Coronary artery (tissue), 2 donors: Measurements from ENCODE around the gene SLC66A2.

ENCODE experiments used
- DNase-seq: peaks from one replicate; pipeline ENCODE4 v3.0.0-alpha.2; 2017; ENCODE audit warnings: low spot score
- H3K27ac ChIP-seq, 2 donors: fragments of 200-600 bp; sonication (generic); one replicate each; pipeline ENCODE4 v1.5.1; 2016 to 2019
- H3K4me3 ChIP-seq: fragments of 200-600 bp; sonication (generic); 2 replicates; pipeline ENCODE4 v1.5.1; 2016; ENCODE audit warnings: mild to moderate bottlenecking, moderate library complexity
- TF ChIP-seq, protein P1 (sequence below): fragments of 200-600 bp; sonication (generic); IDR thresholded peaks from one replicate; pipeline ENCODE4 v1.5.1; 2019; ENCODE audit warnings: antibody characterized with exemption

SLC66A2 gene

DNA sequence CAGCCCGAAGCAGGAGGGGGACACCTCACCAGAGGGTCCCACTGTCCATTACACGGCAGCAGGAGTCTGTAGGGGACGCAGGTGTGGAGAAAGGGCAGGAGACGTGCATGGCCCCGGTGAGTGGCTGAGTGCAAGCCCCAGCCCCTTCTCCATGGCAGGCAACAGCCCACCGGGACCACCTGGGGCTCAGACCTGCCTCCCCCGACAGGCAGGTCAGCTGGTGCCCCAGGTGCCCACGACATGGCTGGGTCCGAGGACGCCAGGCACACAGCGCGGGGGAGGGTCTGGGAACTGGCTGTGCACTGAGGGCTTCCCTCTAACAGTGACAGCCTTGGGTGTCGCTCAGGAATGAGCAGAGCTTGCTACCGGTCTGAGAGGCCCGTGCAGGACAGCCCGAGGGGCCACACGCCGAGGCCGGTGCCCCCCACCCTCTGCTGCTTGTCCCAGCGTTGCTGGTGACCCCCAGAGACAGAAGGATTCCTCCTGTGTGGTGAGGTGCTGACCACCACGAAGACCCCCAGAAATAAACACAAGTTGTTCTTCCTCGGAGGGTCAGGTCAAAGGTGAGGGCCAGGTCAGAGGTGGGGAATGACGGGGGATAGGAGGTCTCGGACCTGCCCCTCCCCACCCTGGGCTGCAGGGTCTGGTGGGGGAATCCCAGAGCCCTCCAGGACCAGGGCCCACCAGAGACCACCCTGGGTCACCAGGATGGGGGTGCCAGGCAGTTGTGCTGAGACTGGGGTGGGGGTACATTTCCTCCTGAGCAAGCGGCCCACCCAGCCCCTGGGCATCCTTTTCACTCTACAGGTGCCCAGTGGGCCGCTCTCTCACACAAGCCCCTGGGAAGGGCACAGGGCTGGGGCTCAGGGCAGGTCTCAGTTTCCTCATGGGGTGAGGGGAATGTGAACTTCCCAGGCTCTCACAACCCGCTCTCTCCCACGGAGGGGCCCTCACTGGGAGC is 50.6 kb downstream of the SLC66A2 start:
- no peak for DNase-seq
- Histone ChIP-seq H3K27ac (no peak overlapping the region), H3K4me3 (no peak overlapping the region)
- TF ChIP-seq, protein P1, sequence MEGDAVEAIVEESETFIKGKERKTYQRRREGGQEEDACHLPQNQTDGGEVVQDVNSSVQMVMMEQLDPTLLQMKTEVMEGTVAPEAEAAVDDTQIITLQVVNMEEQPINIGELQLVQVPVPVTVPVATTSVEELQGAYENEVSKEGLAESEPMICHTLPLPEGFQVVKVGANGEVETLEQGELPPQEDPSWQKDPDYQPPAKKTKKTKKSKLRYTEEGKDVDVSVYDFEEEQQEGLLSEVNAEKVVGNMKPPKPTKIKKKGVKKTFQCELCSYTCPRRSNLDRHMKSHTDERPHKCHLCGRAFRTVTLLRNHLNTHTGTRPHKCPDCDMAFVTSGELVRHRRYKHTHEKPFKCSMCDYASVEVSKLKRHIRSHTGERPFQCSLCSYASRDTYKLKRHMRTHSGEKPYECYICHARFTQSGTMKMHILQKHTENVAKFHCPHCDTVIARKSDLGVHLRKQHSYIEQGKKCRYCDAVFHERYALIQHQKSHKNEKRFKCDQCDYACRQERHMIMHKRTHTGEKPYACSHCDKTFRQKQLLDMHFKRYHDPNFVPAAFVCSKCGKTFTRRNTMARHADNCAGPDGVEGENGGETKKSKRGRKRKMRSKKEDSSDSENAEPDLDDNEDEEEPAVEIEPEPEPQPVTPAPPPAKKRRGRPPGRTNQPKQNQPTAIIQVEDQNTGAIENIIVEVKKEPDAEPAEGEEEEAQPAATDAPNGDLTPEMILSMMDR = no peak

DNA sequence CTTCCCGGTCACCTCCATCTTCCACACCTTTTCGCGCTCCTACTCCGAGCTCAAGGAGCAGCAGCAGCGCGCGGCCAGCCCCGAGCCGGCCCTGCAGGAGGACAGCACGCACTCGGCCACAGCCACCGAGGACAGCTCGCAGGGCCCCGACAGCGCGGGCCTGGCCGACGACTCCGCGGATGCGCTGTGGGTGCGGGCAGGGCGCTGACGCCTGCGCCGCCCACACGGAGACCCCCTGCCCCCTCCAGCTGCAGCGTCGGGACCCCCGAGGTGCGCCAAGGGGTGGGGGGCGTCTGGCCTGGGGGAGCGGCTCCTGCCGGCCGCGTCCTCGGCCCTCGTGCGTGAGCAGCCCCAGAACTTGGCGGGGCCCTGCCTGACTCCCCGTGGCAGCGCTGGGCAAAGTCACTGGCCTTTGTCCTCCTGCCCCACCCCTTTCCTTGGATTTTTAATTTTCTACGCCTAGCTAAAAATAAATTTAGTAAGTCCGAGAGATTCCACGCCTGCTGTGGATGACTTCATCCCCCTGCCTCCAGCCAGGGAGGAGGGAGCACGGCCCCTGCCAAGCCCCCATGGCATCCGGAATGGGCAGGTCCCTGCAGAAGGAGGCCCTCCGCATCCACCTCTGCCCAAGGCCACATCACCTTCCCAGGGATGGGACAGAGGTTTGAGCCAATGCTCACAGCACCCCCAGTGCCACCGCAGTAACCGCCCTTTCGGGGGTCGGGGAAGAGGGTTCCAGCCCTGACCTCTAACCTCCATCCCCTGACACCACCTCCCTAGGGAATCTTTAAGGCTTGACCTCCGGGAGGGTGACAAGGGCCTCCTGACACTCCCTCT is 51.6 kb downstream of the SLC66A2 start:
- Histone ChIP-seq H3K4me3 (no peak overlapping the region), H3K27ac (no peak overlapping the region)
- DNase-seq = no peak
- TF ChIP-seq, protein P1 = no peak

DNA sequence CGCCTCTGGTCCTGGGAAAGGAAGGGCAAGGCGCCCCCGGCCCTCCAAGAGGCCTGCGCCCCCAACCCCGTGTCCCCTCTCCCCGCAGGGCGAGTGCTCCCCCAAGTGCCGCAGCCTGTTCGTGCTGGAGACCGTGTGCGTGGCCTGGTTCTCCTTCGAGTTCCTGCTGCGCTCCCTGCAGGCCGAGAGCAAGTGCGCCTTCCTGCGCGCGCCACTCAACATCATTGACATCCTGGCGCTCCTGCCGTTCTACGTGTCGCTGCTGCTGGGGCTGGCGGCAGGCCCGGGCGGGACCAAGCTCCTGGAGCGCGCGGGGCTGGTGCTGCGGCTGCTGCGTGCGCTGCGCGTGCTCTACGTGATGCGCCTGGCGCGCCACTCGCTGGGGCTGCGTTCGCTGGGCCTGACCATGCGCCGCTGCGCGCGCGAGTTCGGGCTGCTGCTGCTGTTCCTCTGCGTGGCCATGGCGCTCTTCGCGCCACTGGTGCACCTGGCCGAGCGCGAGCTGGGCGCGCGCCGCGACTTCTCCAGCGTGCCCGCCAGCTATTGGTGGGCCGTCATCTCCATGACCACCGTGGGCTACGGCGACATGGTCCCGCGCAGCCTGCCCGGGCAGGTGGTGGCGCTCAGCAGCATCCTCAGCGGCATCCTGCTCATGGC is 52.4 kb downstream of the SLC66A2 start:
- Histone ChIP-seq H3K27ac (no peak overlapping the region), H3K4me3 (no peak overlapping the region)
- TF ChIP-seq, protein P1 = no peak
- no peak for DNase-seq

DNA sequence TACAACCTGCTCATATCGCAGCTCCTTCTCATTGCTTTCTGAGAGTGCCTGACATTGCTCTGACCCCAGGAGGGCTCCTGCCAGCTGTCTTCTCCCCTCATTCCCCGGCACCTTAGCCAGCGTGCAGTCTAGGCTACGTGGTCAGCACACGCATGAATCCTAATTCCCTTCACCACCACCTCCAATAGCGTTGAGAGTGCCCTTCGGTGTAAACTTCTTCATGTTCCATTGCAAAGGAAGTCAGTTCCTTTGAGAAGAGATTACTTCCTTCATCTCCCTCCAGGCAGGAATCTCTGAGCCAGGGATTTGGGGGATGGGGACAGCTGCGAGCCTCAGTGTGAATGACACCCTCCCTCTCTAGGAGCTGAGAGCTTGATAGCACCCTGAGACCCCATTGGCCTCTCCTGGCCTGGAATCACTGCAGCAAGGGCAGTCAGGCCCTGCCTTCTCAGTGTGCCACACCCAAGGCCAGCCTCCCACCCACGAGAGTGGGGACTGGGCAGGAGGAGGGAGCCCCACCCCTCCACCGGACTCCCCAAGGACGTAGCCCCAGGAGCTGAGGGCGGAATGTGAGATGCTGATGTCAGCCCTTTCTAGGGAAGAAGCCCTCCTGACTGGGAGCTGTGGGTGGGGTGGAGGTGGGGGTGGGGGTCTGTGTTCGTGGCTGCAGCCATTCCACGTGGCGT is 53.4 kb downstream of the SLC66A2 start:
- Histone ChIP-seq H3K27ac (no peak overlapping the region), H3K4me3 (no peak overlapping the region)
- TF ChIP-seq, protein P1 = no peak
- no peak for DNase-seq

DNA sequence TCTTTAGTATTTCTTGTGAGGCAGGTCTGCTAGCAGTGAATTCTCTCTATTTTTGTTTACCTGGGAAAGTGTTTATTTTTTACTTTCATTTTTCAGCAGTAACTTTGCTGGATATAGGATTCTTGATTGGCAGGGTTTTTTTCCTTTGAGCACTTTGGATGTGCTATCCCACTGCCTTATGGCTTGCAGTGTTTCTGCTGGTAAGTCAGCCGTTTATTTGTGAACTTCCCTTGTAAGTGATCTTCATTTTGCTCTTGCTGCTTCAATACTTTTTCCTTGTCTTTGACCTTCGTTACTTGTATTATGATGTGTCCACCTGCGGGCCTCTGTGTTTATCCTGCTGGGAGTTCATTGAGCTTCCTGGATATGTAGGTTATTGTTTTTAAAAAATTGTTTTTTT is 54.7 kb downstream of the SLC66A2 start:
- TF ChIP-seq, protein P1 = no peak
- Histone ChIP-seq H3K27ac (no peak overlapping the region), H3K4me3 (no peak overlapping the region)
- DNase-seq = no peak

DNA sequence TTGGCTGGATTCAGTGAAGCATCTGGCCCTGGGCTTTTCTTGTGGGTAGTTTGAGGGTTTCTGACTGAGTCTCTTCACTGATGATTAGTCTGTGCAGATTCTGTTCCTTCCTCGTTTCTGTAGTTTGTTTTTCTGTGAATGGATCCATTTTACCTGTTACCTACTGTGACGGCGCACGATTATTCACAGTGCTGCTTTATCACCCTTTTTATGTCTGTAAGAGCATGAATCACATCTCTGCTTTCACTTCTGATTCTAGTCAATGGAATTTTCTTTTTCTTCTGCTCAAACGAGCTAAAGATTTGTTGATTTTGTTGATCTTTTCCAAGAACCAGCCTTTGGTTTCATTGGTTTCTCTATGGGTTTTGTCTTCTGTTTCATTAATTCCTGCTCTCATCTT is 60.8 kb downstream of the SLC66A2 start:
- DNase-seq = no peak
- no peak overlapping the region for H3K4me3 ChIP-seq
- no peak overlapping the region for H3K27ac ChIP-seq
- TF ChIP-seq, protein P1 = no peak
